ENCODE data around the gene CTNS.

CTNS gene

DNA sequence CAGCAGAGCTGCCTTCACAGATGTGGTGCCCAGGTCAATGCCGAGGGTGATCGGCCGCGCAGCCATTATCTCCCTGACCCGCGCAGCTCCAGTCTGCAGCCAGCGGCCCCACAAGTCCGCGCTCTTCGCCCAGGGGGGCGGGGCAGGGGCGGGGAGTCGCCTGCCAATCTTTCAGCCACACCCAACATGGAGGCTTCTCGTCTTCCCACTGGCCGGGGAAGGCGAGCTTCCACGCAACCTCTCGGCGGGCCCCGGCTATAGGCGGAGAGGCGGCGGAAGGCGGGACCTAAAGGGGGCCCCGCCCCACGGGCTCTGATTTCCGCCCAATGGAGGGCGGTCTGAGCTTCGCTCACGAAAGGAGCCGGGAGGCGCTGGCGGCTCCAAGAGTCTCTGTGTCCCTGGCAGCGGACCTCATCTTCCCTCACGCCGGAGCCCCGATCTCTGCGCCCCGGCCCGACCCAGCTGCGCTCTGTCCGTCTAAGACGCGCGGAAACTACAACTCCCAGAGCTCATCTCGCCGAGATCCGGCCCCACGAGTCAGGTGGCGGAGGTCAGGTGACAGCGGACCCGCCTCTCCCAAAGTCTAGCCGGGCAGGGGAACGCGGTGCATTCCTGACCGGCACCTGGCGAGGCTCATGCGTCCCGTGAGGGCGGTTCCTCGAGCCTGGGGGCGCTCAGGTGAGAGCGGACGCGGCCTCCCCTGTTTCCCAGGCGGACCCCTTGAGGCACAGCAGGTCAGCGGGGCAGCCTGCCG lies at the start of gene CTNS, which contains the start of gene SHPK (continued):
- TF ChIP-seq, protein P1, sequence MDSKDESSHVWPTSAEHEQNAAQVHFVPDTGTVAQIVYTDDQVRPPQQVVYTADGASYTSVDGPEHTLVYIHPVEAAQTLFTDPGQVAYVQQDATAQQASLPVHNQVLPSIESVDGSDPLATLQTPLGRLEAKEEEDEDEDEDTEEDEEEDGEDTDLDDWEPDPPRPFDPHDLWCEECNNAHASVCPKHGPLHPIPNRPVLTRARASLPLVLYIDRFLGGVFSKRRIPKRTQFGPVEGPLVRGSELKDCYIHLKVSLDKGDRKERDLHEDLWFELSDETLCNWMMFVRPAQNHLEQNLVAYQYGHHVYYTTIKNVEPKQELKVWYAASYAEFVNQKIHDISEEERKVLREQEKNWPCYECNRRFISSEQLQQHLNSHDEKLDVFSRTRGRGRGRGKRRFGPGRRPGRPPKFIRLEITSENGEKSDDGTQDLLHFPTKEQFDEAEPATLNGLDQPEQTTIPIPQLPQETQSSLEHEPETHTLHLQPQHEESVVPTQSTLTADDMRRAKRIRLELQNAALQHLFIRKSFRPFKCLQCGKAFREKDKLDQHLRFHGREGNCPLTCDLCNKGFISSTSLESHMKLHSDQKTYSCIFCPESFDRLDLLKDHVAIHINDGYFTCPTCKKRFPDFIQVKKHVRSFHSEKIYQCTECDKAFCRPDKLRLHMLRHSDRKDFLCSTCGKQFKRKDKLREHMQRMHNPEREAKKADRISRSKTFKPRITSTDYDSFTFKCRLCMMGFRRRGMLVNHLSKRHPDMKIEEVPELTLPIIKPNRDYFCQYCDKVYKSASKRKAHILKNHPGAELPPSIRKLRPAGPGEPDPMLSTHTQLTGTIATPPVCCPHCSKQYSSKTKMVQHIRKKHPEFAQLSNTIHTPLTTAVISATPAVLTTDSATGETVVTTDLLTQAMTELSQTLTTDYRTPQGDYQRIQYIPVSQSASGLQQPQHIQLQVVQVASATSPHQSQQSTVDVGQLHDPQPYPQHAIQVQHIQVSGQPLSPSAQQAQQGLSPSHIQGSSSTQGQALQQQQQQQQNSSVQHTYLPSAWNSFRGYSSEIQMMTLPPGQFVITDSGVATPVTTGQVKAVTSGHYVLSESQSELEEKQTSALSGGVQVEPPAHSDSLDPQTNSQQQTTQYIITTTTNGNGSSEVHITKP (tag by site-specific recombination; IDR thresholded peaks at IDR 0.05): peak; percentile 84
- TF ChIP-seq ZNF629 (tag by site-specific recombination; IDR thresholded peaks at IDR 0.05) (peak; percentile 69), KLF7 (tag by site-specific recombination; IDR thresholded peaks at IDR 0.05; ENCODE audit: borderline replicate concordance) (peak; percentile 75; the same call in 1 of the 2 replicates), ZNF391 (tag by site-specific recombination; IDR thresholded peaks at IDR 0.05; ENCODE audit: borderline replicate concordance, low read depth) (0 out of 2 replicates have a peak, but pooled peaks have one; percentile 46), ZFP41 (tag by site-specific recombination; IDR thresholded peaks at IDR 0.05; ENCODE audit: borderline replicate concordance) (no peak), ZNF610 (tag by site-specific recombination; IDR thresholded peaks at IDR 0.05; ENCODE audit: borderline replicate concordance) (no peak; the same call in 1 of the 2 replicates), ZNF311 (tag by site-specific recombination; IDR thresholded peaks at IDR 0.05; ENCODE audit: borderline replicate concordance) (no peak), ZNF561 (tag by site-specific recombination; IDR thresholded peaks at IDR 0.05; ENCODE audit: borderline replicate concordance) (no peak), ZNF560 (tag by site-specific recombination; IDR thresholded peaks at IDR 0.05; ENCODE audit: borderline replicate concordance) (no peak), ZNF37A (tag by site-specific recombination; IDR thresholded peaks at IDR 0.05) (no peak), ZNF394 (tag by site-specific recombination; IDR thresholded peaks at IDR 0.05; ENCODE audit: borderline replicate concordance) (no peak), KLF16 (tag by site-specific recombination; IDR thresholded peaks at IDR 0.05) (peak; percentile 97), ZNF112 (tag by site-specific recombination; IDR thresholded peaks at IDR 0.05) (no peak), ZNF223 (tag by site-specific recombination; IDR thresholded peaks at IDR 0.05) (no peak), ZNF350 (tag by site-specific recombination; IDR thresholded peaks at IDR 0.05) (no peak), TCF7L2 (IDR thresholded peaks at IDR 0.05; ENCODE audit: borderline replicate concordance, low read depth, low read length) (no peak), ZBTB17 (tag by site-specific recombination; IDR thresholded peaks at IDR 0.05) (peak; percentile 87)
- TF ChIP-seq, protein P2, sequence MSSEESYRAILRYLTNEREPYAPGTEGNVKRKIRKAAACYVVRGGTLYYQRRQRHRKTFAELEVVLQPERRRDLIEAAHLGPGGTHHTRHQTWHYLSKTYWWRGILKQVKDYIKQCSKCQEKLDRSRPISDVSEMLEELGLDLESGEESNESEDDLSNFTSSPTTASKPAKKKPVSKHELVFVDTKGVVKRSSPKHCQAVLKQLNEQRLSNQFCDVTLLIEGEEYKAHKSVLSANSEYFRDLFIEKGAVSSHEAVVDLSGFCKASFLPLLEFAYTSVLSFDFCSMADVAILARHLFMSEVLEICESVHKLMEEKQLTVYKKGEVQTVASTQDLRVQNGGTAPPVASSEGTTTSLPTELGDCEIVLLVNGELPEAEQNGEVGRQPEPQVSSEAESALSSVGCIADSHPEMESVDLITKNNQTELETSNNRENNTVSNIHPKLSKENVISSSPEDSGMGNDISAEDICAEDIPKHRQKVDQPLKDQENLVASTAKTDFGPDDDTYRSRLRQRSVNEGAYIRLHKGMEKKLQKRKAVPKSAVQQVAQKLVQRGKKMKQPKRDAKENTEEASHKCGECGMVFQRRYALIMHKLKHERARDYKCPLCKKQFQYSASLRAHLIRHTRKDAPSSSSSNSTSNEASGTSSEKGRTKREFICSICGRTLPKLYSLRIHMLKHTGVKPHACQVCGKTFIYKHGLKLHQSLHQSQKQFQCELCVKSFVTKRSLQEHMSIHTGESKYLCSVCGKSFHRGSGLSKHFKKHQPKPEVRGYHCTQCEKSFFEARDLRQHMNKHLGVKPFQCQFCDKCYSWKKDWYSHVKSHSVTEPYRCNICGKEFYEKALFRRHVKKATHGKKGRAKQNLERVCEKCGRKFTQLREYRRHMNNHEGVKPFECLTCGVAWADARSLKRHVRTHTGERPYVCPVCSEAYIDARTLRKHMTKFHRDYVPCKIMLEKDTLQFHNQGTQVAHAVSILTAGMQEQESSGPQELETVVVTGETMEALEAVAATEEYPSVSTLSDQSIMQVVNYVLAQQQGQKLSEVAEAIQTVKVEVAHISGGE (tag by site-specific recombination; conservative IDR thresholded peaks at IDR 0.05; ENCODE audit: low read depth): peak; percentile 61; the same call in 1 of the 2 replicates
- TF ChIP-seq, protein P3, sequence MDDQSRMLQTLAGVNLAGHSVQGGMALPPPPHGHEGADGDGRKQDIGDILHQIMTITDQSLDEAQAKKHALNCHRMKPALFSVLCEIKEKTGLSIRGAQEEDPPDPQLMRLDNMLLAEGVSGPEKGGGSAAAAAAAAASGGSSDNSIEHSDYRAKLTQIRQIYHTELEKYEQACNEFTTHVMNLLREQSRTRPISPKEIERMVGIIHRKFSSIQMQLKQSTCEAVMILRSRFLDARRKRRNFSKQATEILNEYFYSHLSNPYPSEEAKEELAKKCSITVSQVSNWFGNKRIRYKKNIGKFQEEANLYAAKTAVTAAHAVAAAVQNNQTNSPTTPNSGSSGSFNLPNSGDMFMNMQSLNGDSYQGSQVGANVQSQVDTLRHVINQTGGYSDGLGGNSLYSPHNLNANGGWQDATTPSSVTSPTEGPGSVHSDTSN (CRISPR knock-in tag; IDR thresholded peaks at IDR 0.05): no peak; the same call in none of the 2 replicates
- TF ChIP-seq, protein P4, sequence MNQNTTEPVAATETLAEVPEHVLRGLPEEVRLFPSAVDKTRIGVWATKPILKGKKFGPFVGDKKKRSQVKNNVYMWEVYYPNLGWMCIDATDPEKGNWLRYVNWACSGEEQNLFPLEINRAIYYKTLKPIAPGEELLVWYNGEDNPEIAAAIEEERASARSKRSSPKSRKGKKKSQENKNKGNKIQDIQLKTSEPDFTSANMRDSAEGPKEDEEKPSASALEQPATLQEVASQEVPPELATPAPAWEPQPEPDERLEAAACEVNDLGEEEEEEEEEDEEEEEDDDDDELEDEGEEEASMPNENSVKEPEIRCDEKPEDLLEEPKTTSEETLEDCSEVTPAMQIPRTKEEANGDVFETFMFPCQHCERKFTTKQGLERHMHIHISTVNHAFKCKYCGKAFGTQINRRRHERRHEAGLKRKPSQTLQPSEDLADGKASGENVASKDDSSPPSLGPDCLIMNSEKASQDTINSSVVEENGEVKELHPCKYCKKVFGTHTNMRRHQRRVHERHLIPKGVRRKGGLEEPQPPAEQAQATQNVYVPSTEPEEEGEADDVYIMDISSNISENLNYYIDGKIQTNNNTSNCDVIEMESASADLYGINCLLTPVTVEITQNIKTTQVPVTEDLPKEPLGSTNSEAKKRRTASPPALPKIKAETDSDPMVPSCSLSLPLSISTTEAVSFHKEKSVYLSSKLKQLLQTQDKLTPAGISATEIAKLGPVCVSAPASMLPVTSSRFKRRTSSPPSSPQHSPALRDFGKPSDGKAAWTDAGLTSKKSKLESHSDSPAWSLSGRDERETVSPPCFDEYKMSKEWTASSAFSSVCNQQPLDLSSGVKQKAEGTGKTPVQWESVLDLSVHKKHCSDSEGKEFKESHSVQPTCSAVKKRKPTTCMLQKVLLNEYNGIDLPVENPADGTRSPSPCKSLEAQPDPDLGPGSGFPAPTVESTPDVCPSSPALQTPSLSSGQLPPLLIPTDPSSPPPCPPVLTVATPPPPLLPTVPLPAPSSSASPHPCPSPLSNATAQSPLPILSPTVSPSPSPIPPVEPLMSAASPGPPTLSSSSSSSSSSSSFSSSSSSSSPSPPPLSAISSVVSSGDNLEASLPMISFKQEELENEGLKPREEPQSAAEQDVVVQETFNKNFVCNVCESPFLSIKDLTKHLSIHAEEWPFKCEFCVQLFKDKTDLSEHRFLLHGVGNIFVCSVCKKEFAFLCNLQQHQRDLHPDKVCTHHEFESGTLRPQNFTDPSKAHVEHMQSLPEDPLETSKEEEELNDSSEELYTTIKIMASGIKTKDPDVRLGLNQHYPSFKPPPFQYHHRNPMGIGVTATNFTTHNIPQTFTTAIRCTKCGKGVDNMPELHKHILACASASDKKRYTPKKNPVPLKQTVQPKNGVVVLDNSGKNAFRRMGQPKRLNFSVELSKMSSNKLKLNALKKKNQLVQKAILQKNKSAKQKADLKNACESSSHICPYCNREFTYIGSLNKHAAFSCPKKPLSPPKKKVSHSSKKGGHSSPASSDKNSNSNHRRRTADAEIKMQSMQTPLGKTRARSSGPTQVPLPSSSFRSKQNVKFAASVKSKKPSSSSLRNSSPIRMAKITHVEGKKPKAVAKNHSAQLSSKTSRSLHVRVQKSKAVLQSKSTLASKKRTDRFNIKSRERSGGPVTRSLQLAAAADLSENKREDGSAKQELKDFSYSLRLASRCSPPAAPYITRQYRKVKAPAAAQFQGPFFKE (tag by site-specific recombination; IDR thresholded peaks at IDR 0.05; ENCODE audit: borderline replicate concordance): no peak
- TF ChIP-seq, protein P5, sequence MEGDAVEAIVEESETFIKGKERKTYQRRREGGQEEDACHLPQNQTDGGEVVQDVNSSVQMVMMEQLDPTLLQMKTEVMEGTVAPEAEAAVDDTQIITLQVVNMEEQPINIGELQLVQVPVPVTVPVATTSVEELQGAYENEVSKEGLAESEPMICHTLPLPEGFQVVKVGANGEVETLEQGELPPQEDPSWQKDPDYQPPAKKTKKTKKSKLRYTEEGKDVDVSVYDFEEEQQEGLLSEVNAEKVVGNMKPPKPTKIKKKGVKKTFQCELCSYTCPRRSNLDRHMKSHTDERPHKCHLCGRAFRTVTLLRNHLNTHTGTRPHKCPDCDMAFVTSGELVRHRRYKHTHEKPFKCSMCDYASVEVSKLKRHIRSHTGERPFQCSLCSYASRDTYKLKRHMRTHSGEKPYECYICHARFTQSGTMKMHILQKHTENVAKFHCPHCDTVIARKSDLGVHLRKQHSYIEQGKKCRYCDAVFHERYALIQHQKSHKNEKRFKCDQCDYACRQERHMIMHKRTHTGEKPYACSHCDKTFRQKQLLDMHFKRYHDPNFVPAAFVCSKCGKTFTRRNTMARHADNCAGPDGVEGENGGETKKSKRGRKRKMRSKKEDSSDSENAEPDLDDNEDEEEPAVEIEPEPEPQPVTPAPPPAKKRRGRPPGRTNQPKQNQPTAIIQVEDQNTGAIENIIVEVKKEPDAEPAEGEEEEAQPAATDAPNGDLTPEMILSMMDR (tag by site-specific recombination; IDR thresholded peaks at IDR 0.05): no peak

Measured in HEK293 (cell line).